OCI-LY3 (cell line): Measurements from ENCODE around the gene LRP1B.
"Not testable (repeated sequence)": the region's sequence is repeated elsewhere in the genome, so short reads cannot be mapped to it uniquely, and the experiment has no call there.

Experiments
- H2AFZ ChIP-seq: fragments of 200-600, 300-600 bp; shearing (Covaris generic); 2 replicates; pipeline ENCODE4 v1.6.0; 2014; ENCODE audit warnings: antibody characterized with exemption, low read depth, low read length
- H3K27ac ChIP-seq: fragments of 200-600, 300-600 bp; sonication (generic); 2 replicates; pipeline ENCODE4 v1.5.1; 2014; ENCODE audit warnings: mild to moderate bottlenecking, low read length, moderate library complexity, mixed read lengths
- H3K27me3 ChIP-seq: fragments of 200-600, 300-600 bp; sonication (generic); 2 replicates; pipeline ENCODE4 v1.6.1; 2014; ENCODE audit warnings: low read depth, low read length, mixed read lengths
- H3K36me3 ChIP-seq: fragments of 200-600, 300-600 bp; sonication (generic); replicated peaks from 2 replicates; pipeline ENCODE3; 2014; ENCODE audit warnings: low read depth, low read length, mixed read lengths
- H3K4me1 ChIP-seq: fragments of 300-600, 200-600 bp; sonication (generic); 2 replicates; pipeline ENCODE4 v1.6.1; 2014; ENCODE audit warnings: low read length, mixed read lengths
- H3K4me2 ChIP-seq: fragments of 200-600, 300-600 bp; sonication (generic); 2 replicates; pipeline ENCODE4 v1.6.1; 2014; ENCODE audit warnings: low read length, mixed read lengths
- H3K4me3 ChIP-seq: fragments of 300-600, 200-600 bp; sonication (generic); 2 replicates; pipeline ENCODE4 v1.5.1; 2014; ENCODE audit warnings: antibody characterized with exemption, mild to moderate bottlenecking, low read length, moderate library complexity
- H3K79me2 ChIP-seq: fragments of 300-600, 200-600 bp; shearing (Covaris generic); 2 replicates; pipeline ENCODE4 v1.6.1; 2014; ENCODE audit warnings: mild to moderate bottlenecking, low read length, mixed read lengths
- H3K9ac ChIP-seq: fragments of 300-600, 200-600 bp; shearing (Covaris generic); 2 replicates; pipeline ENCODE4 v1.6.0; 2014; ENCODE audit warnings: mild to moderate bottlenecking, low read length, moderate library complexity
- H3K9me3 ChIP-seq: fragments of 200-600, 300-600 bp; shearing (Covaris generic); 2 replicates; pipeline ENCODE4 v1.6.1; 2014; ENCODE audit warnings: low read length, mixed read lengths; ENCODE audit not compliant: insufficient read depth
- H4K20me1 ChIP-seq: fragments of 200-600, 300-600 bp; sonication (generic); 2 replicates; pipeline ENCODE4 v1.6.1; 2016; ENCODE audit warnings: low read length, mixed read lengths; ENCODE audit not compliant: insufficient read depth
- EZH2phosphoT487 ChIP-seq: fragments of 200-600 bp; shearing (Covaris generic); IDR thresholded peaks from 2 replicates; pipeline ENCODE4 v1.6.1; 2018; ENCODE audit warnings: antibody characterized with exemption, mixed run types, low read depth
- TF ChIP-seq, protein P1 (sequence below): fragments of 200-600, 300-600 bp; sonication (generic); IDR thresholded peaks from 2 replicates; pipeline ENCODE4 v1.5.1; 2014; ENCODE audit warnings: antibody characterized with exemption, low read length, low read depth

LRP1B gene

DNA sequence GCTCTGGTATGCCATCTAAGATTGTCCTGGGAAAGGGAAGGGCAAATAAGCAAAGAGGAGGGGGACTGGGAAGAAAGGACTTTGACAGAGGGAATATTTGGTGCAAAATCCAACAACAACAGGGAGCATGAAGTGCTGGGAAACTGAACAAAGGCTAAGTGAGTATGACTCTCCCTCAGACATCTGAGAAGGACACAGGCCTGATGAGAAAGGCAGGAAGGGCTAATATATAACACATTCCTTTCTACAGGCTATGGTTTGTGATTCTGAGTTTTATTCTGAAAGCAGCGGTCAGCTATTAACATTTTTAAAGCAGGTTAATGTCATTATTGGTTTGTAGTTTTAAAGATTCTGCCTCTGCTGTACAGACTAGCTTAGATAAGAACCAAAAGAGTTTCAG is 1579.5 kb downstream of the LRP1B start:
- no peaks in the 10 kb centered on the region for H3K4me1 ChIP-seq
- no peaks in the 10 kb centered on the region for H3K27me3 ChIP-seq
- H3K4me2 ChIP-seq: no peak overlapping the region
- H3K79me2 ChIP-seq: no peaks in the 10 kb centered on the region
- no peak overlapping the region for H3K9ac ChIP-seq
- no peaks in the 10 kb centered on the region for H3K9me3 ChIP-seq
- TF ChIP-seq EZH2phosphoT487: no peak
- TF ChIP-seq, protein P1, sequence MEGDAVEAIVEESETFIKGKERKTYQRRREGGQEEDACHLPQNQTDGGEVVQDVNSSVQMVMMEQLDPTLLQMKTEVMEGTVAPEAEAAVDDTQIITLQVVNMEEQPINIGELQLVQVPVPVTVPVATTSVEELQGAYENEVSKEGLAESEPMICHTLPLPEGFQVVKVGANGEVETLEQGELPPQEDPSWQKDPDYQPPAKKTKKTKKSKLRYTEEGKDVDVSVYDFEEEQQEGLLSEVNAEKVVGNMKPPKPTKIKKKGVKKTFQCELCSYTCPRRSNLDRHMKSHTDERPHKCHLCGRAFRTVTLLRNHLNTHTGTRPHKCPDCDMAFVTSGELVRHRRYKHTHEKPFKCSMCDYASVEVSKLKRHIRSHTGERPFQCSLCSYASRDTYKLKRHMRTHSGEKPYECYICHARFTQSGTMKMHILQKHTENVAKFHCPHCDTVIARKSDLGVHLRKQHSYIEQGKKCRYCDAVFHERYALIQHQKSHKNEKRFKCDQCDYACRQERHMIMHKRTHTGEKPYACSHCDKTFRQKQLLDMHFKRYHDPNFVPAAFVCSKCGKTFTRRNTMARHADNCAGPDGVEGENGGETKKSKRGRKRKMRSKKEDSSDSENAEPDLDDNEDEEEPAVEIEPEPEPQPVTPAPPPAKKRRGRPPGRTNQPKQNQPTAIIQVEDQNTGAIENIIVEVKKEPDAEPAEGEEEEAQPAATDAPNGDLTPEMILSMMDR: no peak
- H4K20me1 ChIP-seq: no peaks in the 10 kb centered on the region
- no peak overlapping the region for H2AFZ ChIP-seq
- no peaks in the 10 kb centered on the region for H3K36me3 ChIP-seq
- no peak overlapping the region for H3K27ac ChIP-seq
- no peak overlapping the region for H3K4me3 ChIP-seq

DNA sequence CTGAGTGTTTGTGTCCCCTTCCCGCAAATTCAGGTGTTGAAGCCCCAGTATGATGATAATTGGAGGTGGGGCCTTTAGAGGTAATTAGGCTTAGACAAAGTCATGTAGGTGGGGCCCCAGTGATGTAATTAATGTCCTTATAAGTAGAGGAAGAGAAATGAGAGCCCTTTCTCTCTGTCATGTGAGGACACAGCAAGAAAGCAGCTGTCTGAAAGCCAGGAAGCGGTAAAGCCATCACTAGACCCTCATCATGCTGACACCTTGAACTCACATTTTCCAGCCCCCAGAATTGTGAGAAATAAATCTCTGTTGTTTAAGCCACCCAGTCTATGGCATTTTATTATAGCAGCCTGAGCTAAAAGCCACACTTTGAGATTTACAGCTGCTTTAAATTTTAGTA is 1580.0 kb downstream of the LRP1B start:
- Histone ChIP-seq H4K20me1 (no peaks in the 10 kb centered on the region), H3K4me3 (no peak overlapping the region), H2AFZ (no peak overlapping the region), H3K36me3 (no peaks in the 10 kb centered on the region), H3K4me2 (no peak overlapping the region), H3K27me3 (no peaks in the 10 kb centered on the region), H3K9ac (no peak overlapping the region), H3K9me3 (no peaks in the 10 kb centered on the region), H3K4me1 (no peaks in the 10 kb centered on the region), H3K27ac (no peak overlapping the region), H3K79me2 (no peaks in the 10 kb centered on the region)
- TF ChIP-seq EZH2phosphoT487: no peak
- TF ChIP-seq, protein P1: no peak

DNA sequence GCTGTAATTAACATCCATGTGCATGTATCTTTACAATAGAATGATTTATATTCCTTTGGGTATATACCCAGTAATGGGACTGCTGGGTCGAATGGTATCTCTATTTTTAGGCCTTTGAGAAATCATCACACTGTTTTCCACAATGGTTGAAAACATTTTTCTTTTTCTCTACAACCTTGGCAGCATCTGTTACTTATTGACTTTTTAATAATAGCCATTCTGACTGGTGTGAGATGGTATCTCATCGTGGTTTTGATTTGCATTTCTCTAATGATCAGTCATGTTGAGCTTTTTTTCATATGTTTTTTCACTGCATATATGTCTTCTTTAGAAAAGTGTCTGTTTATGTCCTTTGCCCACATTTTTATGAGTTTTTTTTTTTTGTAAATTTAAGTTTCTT is 1586.0 kb downstream of the LRP1B start:
- not testable (repeated sequence) for H4K20me1 ChIP-seq, H3K9me3 ChIP-seq, H3K4me2 ChIP-seq, H3K79me2 ChIP-seq, H3K36me3 ChIP-seq, H3K4me1 ChIP-seq, H3K4me3 ChIP-seq, H3K27me3 ChIP-seq, H3K27ac ChIP-seq, H3K9ac ChIP-seq, H2AFZ ChIP-seq

DNA sequence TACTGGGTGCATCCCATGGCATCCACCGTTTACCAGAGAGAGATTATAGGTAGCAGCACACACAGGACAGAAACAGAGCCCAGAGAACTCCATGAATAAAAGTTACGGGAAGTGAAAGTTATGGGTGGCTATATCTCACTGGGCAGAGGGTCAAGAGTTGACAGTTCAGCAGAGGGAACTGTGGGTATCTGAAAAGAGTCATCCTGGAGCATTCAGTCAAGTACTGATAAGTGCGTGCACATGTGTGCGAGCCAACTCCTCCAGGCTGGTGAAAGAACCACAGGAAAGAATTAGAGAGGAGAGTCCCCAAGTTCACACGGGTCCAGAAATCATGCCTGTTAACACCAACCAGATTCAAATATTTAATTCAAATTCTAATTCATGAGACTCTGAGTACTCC is 1588.2 kb downstream of the LRP1B start:
- no peaks in the 10 kb centered on the region for H4K20me1 ChIP-seq
- H3K4me1 ChIP-seq: peaks cover 2% of the 10 kb centered on the region; the same call in 1 of the 2 replicates
- TF ChIP-seq, protein P1: no peak
- no peak for TF ChIP-seq EZH2phosphoT487
- H3K27me3 ChIP-seq: no peaks in the 10 kb centered on the region
- H3K9ac ChIP-seq: no peak overlapping the region
- no peaks in the 10 kb centered on the region for H3K9me3 ChIP-seq
- no peak overlapping the region for H3K4me3 ChIP-seq
- peak overlapping the region; percentile 41; the same call in 1 of the 2 replicates for H2AFZ ChIP-seq
- no peaks in the 10 kb centered on the region for H3K36me3 ChIP-seq
- H3K79me2 ChIP-seq: no peaks in the 10 kb centered on the region
- H3K27ac ChIP-seq: no peak overlapping the region
- H3K4me2 ChIP-seq: no peak overlapping the region
